Suprapubic skin (tissue), 4 donors: Measurements from ENCODE around the gene POLR3H. TPM values are rescaled to one million over a fixed set of nuclear protein-coding genes. Genes with fewer than 3 reads are reported as not detected.

Experiments
- DNase-seq, 2 donors: peaks; one replicate each; pipeline ENCODE4 v3.0.0-alpha.2; 2019; ENCODE audit warnings: low spot score in 2 of 2
- H3K27ac ChIP-seq: fragments of 200-600 bp; sonication (generic); one replicate; pipeline ENCODE4 v1.5.1; 2019
- H3K27me3 ChIP-seq: fragments of 200-600 bp; sonication (generic); one replicate; pipeline ENCODE4 v1.5.1; 2019
- H3K36me3 ChIP-seq: fragments of 200-600 bp; sonication (generic); one replicate; pipeline ENCODE4 v1.5.1; 2019
- H3K4me1 ChIP-seq: fragments of 200-600 bp; sonication (generic); one replicate; pipeline ENCODE4 v1.5.1; 2019
- H3K4me3 ChIP-seq: fragments of 200-600 bp; sonication (generic); one replicate; pipeline ENCODE4 v1.5.1; 2019; ENCODE audit warnings: mild to moderate bottlenecking
- H3K9me3 ChIP-seq: fragments of 200-600 bp; sonication (generic); one replicate; pipeline ENCODE4 v1.5.1; 2019
- CTCF ChIP-seq, 2 donors: fragments of 200-600 bp in 1 of 2; fragments of 450-650 bp in 1 of 2; sonication (generic) in 1 of 2; IDR thresholded peaks; one replicate each; pipeline ENCODE4 v1.5.1; 2016 to 2019; ENCODE audit warnings: antibody characterized with exemption in 2 of 2, mild to moderate bottlenecking in 1 of 2, moderate library complexity in 1 of 2
- EP300 ChIP-seq: sonication (generic); formaldehyde crosslinking; IDR thresholded peaks from one replicate; pipeline ENCODE4 v1.6.1; 2017; ENCODE audit warnings: antibody characterized with exemption
- POLR2A ChIP-seq, 2 donors: fragments of 450-650 bp; IDR thresholded peaks; one replicate each; pipeline ENCODE4 v1.6.1; 2017; ENCODE audit warnings: antibody characterized with exemption in 2 of 2, mild to moderate bottlenecking in 2 of 2, moderate library complexity in 2 of 2
- POLR2AphosphoS5 ChIP-seq, 3 donors: sonication (generic); formaldehyde crosslinking; IDR thresholded peaks; one replicate each; pipeline ENCODE4 v1.6.1; 2017; ENCODE audit warnings: antibody characterized with exemption in 3 of 3
- WGBS: methylation state at CpG from one replicate; pipeline ENCODE4 v1.1.5; 2018; 5-methylcytosine and 5-hydroxymethylcytosine counted together
- total RNA-seq, 4 donors: library from RNA; depleted of rRNA; stranded (reverse); fragments of >200 nt; gene quantifications; one replicate each; pipeline ENCODE4 v1.1.0, GENCODE V29; 2016

POLR3H gene
- total RNA-seq, 4 donors from 2014 or later = 18.5 to 32.7 (median 23.5) TPM

GRCh38 chr22:41550952-41551491 is 6.8 kb upstream of the POLR3H start:
- 85% methylated on average over 12 of the region's 12 CpGs for WGBS
- H3K27me3 ChIP-seq = no peaks in the 10 kb centered on the region
- no peak overlapping the region for H3K4me3 ChIP-seq
- no peak for DNase-seq
- TF ChIP-seq EP300 (no peak), POLR2AphosphoS5 (IDR thresholded peaks at IDR 0.05) (no peak), CTCF (IDR thresholded peaks at IDR 0.05) (no peak), POLR2A (IDR thresholded peaks at IDR 0.05) (no peak)
- H3K27ac ChIP-seq = no peak overlapping the region
- no peaks in the 10 kb centered on the region for H3K4me1 ChIP-seq
- no peaks in the 10 kb centered on the region for H3K9me3 ChIP-seq
- no peaks in the 10 kb centered on the region for H3K36me3 ChIP-seq

GRCh38 chr22:41548830-41549211 is 4.6 kb upstream of the POLR3H start:
- Histone ChIP-seq H3K4me1 (peaks cover 9% of the 10 kb centered on the region), H3K4me3 (no peak overlapping the region), H3K9me3 (no peaks in the 10 kb centered on the region), H3K27me3 (no peaks in the 10 kb centered on the region), H3K27ac (no peak overlapping the region), H3K36me3 (no peaks in the 10 kb centered on the region)
- TF ChIP-seq POLR2A (IDR thresholded peaks at IDR 0.05) (no peak), EP300 (no peak), POLR2AphosphoS5 (IDR thresholded peaks at IDR 0.05) (no peak), CTCF (IDR thresholded peaks at IDR 0.05) (no peak)
- 95% methylated on average over 5 of the region's 5 CpGs for WGBS
- DNase-seq = no peak

- peaks cover 25% of the 10 kb centered on the region for H3K4me1 ChIP-seq
Observed at GRCh38 chr22:41544671-41545476, 604 bp upstream of the POLR3H start.

GRCh38 chr22:41542224-41542623 is 2.0 kb downstream of the POLR3H start:
- H3K27me3 ChIP-seq = no peaks in the 10 kb centered on the region
- TF ChIP-seq POLR2A (IDR thresholded peaks at IDR 0.05) (no peak), CTCF (IDR thresholded peaks at IDR 0.05) (no peak), EP300 (no peak), POLR2AphosphoS5 (IDR thresholded peaks at IDR 0.05) (no peak)
- WGBS = 89% methylated on average over 4 of the region's 4 CpGs
- H3K9me3 ChIP-seq = no peaks in the 10 kb centered on the region
- H3K4me3 ChIP-seq = no peak overlapping the region
- DNase-seq = no peak
- peaks cover 25% of the 10 kb centered on the region for H3K4me1 ChIP-seq
- peaks cover 18% of the 10 kb centered on the region for H3K36me3 ChIP-seq
- H3K27ac ChIP-seq = no peak overlapping the region

More at GRCh38 chr22:41544671-41545476, 604 bp upstream of the POLR3H start:
- 20% methylated on average over 21 of the region's 21 CpGs for WGBS
- TF ChIP-seq POLR2AphosphoS5 (IDR thresholded peaks at IDR 0.05) (peak in 1 of 3 donors; percentile 61), EP300 (no peak)
- peak overlapping the region; percentile 83 for H3K4me3 ChIP-seq
- H3K9me3 ChIP-seq = no peaks in the 10 kb centered on the region
- peak overlapping the region; percentile 92 for H3K27ac ChIP-seq
- DNase-seq = no peak
- peaks cover 1% of the 10 kb centered on the region for H3K36me3 ChIP-seq
- H3K27me3 ChIP-seq = no peaks in the 10 kb centered on the region

- no peak overlapping the region for H3K4me3 ChIP-seq
- no peaks in the 10 kb centered on the region for H3K27me3 ChIP-seq
- no peak for DNase-seq
- H3K27ac ChIP-seq = no peak overlapping the region
- no peaks in the 10 kb centered on the region for H3K9me3 ChIP-seq
- WGBS = 68% methylated on average over 3 of the region's 3 CpGs
- H3K36me3 ChIP-seq = peaks cover 18% of the 10 kb centered on the region
- H3K4me1 ChIP-seq = peaks cover 25% of the 10 kb centered on the region
- TF ChIP-seq EP300 (no peak), POLR2AphosphoS5 (IDR thresholded peaks at IDR 0.05) (no peak), POLR2A (IDR thresholded peaks at IDR 0.05) (no peak), CTCF (IDR thresholded peaks at IDR 0.05) (no peak)
Observed at GRCh38 chr22:41541484-41541883, 2.8 kb downstream of the POLR3H start.
